ENCODE measurements around the gene SLC13A2.

DNA sequence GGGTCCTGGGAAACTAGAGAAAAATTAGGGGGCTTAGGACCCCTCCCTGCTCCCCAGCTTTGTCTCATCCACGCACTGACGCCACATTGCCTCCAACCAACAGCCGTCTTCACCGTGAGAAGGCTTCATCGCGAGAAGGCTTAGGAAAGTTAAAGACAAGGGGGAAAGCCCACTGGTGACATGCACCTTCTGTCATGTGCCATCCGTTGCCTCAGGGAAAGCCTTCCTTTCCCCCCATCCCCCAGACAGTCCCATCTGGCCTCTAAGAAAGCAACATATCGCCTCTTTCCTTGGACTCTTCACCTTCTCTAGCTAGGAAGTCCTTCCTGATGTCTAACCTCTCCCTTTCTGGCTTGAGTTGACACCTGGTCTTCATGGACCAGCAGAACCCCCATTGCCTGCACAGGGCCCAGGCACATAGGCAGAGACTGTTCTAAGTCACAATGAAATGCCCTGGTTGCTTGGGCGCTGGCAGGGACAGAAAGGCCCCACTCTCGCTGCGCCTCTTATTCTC is 34.8 kb downstream of the SLC13A2 start:
- no peak for TF ChIP-seq ZNF274 (IDR thresholded peaks at IDR 0.05; ENCODE audit: low read depth, low read length)
- TF ChIP-seq YY1 (IDR thresholded peaks at IDR 0.05; ENCODE audit: insufficient read depth, insufficient read length) = no peak
